ENCODE data around the gene MACROD1.

MACROD1 gene, protein sequence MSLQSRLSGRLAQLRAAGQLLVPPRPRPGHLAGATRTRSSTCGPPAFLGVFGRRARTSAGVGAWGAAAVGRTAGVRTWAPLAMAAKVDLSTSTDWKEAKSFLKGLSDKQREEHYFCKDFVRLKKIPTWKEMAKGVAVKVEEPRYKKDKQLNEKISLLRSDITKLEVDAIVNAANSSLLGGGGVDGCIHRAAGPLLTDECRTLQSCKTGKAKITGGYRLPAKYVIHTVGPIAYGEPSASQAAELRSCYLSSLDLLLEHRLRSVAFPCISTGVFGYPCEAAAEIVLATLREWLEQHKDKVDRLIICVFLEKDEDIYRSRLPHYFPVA

DNA sequence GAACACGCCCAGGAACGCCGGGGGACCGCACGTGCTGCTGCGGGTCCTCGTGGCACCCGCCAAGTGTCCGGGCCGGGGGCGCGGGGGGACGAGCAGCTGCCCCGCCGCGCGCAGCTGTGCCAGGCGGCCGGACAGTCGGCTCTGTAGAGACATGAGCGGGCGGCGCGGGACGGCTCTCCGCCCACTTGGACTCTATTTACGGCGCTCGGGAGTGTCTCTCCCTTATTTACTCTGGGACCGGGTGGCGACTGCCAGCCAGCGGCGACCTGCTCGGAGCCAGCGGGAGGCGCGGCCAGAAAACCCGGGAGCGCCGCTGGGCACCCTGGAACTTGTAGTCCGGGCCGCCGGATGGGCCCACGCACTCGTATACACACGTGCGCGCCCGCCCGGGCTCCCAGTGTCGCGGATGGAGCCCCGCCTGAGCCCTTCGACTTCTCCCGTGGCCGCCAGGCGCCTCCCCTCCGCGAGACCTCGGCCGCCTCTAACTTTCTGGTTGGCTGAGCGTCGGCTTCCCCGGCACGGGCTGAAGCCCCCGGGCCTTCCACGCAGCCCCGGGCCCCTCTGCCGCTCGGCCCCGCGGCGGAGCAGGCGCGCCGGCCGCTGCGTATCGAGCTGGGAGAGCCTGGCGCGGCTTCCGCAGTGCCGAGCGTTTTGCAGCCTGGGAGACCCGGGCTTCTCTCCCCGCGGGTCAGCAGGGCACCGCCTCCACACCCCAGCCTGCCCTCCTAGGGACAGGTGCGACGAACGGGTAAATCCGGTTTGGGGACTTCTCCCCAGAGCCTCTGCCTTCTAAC is at the start of gene MACROD1:
TSS of gene MACROD1 (minus strand) at position 272 of the 794 bp plus-strand sequence. CDS start at position 153, 119 bp downstream.
- peak within 1 kb of the TSS; percentile 68 for H3K4me3 ChIP-seq (ENCODE audit: low read depth, low read length)
- TF ChIP-seq, protein P1, sequence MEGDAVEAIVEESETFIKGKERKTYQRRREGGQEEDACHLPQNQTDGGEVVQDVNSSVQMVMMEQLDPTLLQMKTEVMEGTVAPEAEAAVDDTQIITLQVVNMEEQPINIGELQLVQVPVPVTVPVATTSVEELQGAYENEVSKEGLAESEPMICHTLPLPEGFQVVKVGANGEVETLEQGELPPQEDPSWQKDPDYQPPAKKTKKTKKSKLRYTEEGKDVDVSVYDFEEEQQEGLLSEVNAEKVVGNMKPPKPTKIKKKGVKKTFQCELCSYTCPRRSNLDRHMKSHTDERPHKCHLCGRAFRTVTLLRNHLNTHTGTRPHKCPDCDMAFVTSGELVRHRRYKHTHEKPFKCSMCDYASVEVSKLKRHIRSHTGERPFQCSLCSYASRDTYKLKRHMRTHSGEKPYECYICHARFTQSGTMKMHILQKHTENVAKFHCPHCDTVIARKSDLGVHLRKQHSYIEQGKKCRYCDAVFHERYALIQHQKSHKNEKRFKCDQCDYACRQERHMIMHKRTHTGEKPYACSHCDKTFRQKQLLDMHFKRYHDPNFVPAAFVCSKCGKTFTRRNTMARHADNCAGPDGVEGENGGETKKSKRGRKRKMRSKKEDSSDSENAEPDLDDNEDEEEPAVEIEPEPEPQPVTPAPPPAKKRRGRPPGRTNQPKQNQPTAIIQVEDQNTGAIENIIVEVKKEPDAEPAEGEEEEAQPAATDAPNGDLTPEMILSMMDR (IDR thresholded peaks at IDR 0.05; ENCODE audit: low read depth, low read length) = no peak

DNA sequence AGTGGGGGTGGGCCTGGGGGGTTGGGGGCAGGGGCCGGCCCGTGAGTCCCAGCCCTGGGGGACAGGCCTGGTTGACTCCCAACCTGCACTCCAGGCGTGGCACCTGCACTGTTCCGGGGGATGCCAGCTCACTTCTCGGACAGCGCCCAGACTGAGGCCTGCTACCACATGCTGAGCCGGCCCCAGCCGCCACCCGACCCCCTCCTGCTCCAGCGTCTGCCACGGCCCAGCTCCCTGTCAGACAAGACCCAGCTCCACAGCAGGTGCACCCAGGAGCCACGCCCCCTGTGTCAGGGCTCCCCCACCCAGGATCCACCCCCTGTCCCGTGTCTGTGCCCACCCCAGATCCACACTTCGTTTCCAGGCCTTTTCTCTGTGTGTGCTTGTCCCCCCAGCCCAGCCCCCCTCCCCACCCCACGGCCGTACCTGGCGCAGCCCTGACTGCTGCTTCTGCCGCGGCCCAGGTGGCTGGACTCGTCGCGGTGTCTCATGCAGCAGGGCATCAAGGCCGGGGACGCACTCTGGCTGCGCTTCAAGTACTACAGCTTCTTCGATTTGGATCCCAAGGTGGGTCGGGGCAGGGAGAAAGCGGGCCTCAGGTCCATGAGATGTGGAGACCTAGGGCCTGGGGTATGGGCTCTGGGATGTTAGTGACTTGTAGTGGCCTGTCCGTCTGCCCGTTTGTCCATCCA is 45.4 kb upstream of the MACROD1 start:
- TF ChIP-seq, protein P1 (IDR thresholded peaks at IDR 0.05; ENCODE audit: low read depth, low read length) = no peak
- no peak overlapping the region for H3K4me3 ChIP-seq (ENCODE audit: low read depth, low read length)

DNA sequence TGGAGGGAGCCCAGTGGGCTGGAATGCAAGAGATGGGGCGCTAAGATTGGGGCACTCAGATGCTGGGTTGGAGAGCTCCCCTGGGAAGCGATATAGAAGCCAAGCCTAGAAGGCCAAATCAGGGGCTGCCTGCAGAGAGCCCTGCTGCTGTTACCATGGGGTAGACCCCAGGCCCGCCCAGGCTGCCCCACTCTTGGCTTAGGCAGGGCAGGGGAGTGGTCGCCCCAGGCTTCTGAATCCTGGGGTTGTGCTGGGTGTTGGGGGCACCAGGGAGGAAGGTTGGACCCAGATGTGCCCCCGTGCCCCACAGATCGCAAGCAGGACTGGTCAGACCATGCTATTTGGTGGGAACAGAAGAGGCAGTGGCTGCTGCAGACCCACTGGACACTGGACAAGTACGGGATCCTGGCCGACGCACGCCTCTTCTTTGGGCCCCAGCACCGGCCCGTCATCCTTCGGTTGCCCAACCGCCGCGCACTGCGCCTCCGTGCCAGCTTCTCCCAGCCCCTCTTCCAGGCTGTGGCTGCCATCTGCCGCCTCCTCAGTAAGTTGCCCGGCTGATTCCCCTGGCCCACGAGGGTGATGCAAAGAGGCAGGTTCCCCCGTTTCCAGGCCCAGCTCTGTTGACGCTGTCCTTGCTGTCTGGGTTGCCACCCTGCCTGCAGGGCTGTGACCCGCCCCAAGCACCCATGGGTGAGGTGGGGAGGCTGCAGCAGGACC is 44.5 kb upstream of the MACROD1 start:
- H3K4me3 ChIP-seq (ENCODE audit: low read depth, low read length) = no peak overlapping the region
- TF ChIP-seq, protein P1 (IDR thresholded peaks at IDR 0.05; ENCODE audit: low read depth, low read length) = no peak

DNA sequence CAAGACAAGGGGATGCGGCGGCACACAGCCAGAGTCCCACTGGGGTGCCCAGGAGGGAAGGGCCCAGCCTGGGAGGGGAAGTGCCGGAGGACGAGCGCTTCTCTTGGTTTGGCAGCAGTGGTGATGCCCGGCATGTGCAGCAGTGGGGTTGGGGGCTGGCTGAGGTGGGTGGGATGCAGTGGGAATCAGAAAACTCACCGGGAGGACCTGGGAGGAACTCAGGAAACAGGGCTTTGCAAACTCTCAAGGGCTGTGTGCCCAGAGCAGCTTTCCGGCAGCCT is 43.6 kb upstream of the MACROD1 start:
- TF ChIP-seq, protein P1 (IDR thresholded peaks at IDR 0.05; ENCODE audit: low read depth, low read length) = no peak
- no peak overlapping the region for H3K4me3 ChIP-seq (ENCODE audit: low read depth, low read length)

DNA sequence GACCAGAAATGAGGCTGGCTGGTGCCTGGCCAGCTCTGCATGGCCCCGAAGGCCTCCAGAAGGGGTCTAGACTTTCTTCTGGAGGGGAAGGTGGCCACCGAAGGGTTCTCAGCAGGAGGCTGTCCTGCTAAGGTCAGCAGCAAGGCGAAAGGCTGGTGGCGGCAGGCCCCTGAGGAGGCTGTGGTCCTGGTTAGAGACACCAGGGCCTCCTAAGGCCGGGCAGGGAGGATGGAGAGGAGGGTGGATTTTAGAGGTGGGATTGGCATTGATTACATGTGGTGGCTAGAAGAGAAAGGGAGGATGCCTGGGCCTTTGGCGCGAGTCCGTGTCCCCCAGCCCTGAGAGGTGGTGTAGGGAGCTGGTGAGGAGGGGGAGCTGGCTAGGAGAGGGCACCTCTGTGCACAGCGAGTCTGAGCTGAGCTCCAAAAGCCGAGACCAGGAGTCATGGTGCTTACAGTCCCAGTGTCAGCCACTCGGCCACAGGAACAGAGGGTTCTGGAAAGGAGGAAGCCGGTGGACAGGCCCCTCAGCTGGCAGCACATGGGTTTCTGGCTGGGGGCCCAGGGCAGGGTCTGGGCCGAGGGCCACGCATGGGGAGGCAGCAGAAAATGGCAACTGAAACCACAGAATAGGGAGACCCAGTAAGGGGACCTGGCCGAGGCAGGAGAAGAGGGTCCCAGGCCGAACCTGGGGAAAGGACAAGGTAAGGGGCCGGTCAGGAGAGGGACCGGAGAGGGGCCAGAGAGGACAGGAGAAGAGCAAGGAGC is 43.1 kb upstream of the MACROD1 start:
- TF ChIP-seq, protein P1 (IDR thresholded peaks at IDR 0.05; ENCODE audit: low read depth, low read length) = no peak
- no peak overlapping the region for H3K4me3 ChIP-seq (ENCODE audit: low read depth, low read length)

DNA sequence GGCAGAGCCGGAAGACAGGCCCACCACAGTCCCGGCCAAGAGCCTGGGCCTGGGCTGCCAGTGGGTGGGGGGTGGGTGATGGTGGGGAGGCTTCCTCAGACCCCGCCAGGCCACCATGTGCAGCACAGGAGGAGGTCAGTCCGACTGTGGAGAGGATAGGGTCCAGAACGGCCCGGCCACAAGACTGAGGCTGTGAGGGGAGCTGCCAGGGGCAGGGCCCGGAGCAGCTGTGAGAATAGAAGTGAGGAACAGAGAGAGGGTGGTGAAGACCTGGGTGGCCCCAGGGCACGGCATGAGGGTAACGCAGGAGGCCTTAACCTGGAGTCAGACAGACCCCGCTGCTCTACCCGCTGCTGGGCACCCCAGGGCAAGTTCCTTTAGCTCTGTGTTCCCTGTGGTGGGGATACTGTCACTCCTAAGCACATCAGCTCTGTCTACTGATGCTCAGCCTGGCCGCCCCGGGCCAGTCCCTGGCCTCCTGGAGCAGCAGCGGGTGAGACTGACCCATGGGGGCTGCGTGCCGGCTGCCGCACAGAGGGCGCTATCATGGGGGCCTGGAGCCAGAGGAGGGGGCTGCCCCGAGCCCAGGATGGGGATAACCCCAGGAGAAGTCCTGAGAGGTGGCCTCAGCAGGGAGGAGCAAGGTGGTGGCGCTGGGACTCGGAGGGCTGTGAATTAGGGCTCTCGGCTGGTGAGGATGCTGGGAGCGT is 42.3 kb upstream of the MACROD1 start:
- TF ChIP-seq, protein P1 (IDR thresholded peaks at IDR 0.05; ENCODE audit: low read depth, low read length) = no peak
- no peak overlapping the region for H3K4me3 ChIP-seq (ENCODE audit: low read depth, low read length)
